Ishikawa (cell line): ENCODE results near the gene KIAA0825.

Source experiments
- CEBPB ChIP-seq: IDR thresholded peaks from 2 replicates; pipeline ENCODE4 v1.6.1; 2012
- CREB1 ChIP-seq: IDR thresholded peaks from 2 replicates; pipeline ENCODE4 v1.6.1; 2012; ENCODE audit warnings: low read depth
- EGR1 ChIP-seq: IDR thresholded peaks from 2 replicates; pipeline ENCODE4 v1.6.1; 2012
- EP300 ChIP-seq: IDR thresholded peaks from 2 replicates; pipeline ENCODE4 v1.6.1; 2012; ENCODE audit warnings: borderline replicate concordance
- FOXM1 ChIP-seq: IDR thresholded peaks from 2 replicates; pipeline ENCODE4 v1.6.1; 2012; ENCODE audit warnings: low read depth, borderline replicate concordance
- MAX ChIP-seq: IDR thresholded peaks from 2 replicates; pipeline ENCODE4 v1.6.1; 2012
- NFIC ChIP-seq: IDR thresholded peaks from 2 replicates; pipeline ENCODE4 v1.6.1; 2012
- RAD21 ChIP-seq: IDR thresholded peaks from 2 replicates; pipeline ENCODE4 v1.6.1; 2012; ENCODE audit warnings: low read depth
- REST ChIP-seq: IDR thresholded peaks from 2 replicates; pipeline ENCODE4 v1.6.1; 2012; ENCODE audit warnings: low read depth, mild to moderate bottlenecking
- TAF1 ChIP-seq: IDR thresholded peaks from 2 replicates; pipeline ENCODE4 v1.6.1; 2012; ENCODE audit warnings: low read depth, mild to moderate bottlenecking
- TCF12 ChIP-seq: IDR thresholded peaks from 2 replicates; pipeline ENCODE4 v1.6.1; 2012; ENCODE audit warnings: low read depth
- TEAD4 ChIP-seq: IDR thresholded peaks from 2 replicates; pipeline ENCODE4 v1.6.1; 2012
- YY1 ChIP-seq: IDR thresholded peaks from 2 replicates; pipeline ENCODE4 v1.6.1; 2012; ENCODE audit warnings: low read depth
- ZBTB7A ChIP-seq: IDR thresholded peaks from 2 replicates; pipeline ENCODE4 v1.6.1; 2012; ENCODE audit warnings: low read depth
- TF ChIP-seq, protein P1 (sequence below): IDR thresholded peaks from 2 replicates; pipeline ENCODE4 v1.6.1; 2012

KIAA0825 gene

DNA sequence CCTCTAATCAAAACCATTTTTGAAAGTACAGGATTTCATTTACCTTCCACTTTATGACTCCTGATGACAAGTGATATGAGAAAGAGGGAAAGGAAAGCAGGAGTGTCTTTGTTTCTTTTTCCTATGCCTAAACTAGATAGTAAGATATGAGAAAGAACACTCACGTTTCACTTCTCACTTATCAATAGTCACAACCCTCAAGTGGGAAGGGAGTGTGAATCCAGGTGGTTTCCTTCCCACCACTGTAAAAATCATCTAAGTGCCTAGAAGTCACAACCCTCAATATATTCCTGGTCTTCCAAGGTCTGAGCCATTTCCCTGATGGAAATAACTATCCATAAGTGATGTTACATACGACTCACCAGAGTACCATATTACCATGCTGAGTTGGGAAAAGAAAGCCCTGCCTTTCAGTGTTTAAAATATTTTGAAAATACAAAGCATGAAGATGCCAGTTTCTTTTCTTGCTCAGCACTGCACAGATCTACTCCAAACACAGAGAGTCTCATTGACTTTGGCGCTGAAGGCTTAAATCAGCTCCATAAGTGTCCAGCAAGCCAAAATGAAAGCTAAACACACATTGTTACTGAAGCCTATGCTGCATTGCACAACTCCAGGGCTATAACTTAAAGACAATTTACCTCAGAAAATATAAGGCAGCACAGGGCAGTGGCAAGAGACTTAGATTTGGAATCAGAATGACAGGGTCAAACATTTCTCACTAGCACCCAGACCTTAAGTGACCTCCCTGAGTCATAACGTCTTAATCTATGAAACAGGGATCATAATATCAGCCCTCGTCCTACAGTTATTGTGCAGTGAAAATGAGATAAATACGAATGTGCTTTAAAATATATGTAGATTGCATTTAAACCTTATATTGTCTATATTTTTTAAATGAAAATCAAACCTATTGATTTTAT, 301.2 kb downstream of the KIAA0825 start:
- TF ChIP-seq TCF12 (no peak), NFIC (no peak), RAD21 (no peak), REST (no peak), FOXM1 (no peak), CEBPB (no peak), TEAD4 (no peak), TAF1 (no peak), CREB1 (no peak), EP300 (no peak)

GRCh38 chr5:94314460-94315131, 303.8 kb downstream of the KIAA0825 start:
- no peak for TF ChIP-seq ZBTB7A
- no peak for TF ChIP-seq MAX
- no peak for TF ChIP-seq RAD21
- TF ChIP-seq EGR1 = no peak

DNA sequence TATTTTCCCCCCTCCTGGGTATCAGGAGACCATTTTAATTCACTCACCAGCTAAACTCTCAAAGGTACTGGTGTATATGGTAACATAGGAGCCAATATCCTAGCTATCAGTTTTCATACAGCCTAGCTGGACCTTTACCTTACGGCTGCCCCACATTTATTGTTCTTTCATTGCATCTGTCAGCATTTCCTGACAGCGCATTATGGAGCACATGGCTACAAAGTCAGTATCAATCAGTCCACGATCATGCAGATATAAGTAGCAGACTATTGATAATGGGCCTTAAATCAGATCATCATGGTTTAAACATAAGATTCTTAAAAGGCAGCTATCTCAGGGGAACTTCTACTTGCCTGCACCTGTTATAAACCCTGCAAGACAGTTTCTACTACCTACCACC, 304.7 kb downstream of the KIAA0825 start:
- TF ChIP-seq YY1 (no peak), CEBPB (no peak), TAF1 (no peak), MAX (no peak), FOXM1 (no peak), TEAD4 (no peak), EP300 (no peak), ZBTB7A (no peak), REST (no peak), RAD21 (no peak), CREB1 (no peak), EGR1 (no peak), TCF12 (no peak), NFIC (no peak)
- TF ChIP-seq, protein P1, sequence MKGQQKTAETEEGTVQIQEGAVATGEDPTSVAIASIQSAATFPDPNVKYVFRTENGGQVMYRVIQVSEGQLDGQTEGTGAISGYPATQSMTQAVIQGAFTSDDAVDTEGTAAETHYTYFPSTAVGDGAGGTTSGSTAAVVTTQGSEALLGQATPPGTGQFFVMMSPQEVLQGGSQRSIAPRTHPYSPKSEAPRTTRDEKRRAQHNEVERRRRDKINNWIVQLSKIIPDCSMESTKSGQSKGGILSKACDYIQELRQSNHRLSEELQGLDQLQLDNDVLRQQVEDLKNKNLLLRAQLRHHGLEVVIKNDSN = no peak

- TF ChIP-seq MAX = no peak
- 0 out of 2 replicates have a peak, but pooled peaks have one; percentile 21 for TF ChIP-seq NFIC
- TF ChIP-seq TCF12 = no peak
Observed at GRCh38 chr5:94313188-94313587, 305.2 kb downstream of the KIAA0825 start.

DNA sequence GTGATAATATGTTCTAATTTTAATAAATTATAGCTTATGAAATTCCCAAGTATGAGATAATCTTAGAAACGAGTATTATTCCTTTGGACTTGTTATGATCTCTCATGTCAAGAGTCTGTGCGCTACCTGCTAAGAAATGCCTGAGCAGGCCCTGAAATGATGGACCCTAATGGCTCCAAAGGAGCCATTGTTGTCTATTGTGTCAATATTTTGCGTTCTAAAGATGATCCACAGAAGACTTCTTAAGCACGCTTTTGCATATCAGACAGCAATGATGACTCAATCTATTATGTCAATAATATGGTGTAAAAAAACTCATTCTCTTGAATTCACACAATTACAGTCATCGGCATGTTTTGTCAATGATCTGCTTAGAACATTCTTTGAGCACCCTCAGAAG, 306.1 kb downstream of the KIAA0825 start:
- TF ChIP-seq REST (no peak), FOXM1 (no peak), TCF12 (no peak)
- TF ChIP-seq, protein P1 = no peak
